Left kidney (tissue), 2 donors: ENCODE results near the gene FOS. TPM values are rescaled to one million over a fixed set of nuclear protein-coding genes. Genes with fewer than 3 reads are reported as not detected.

Experiments used
- DNase-seq: peaks from one replicate; pipeline ENCODE4 v3.0.0-alpha.2; 2013
- polyA plus RNA-seq: library from polyadenylated mRNA; unstranded; fragments of 120-200 nt; gene quantifications from one replicate; pipeline ENCODE4 v1.2.1, GENCODE V29; 2013; ENCODE audit not compliant: insufficient read length

Gene FOS
- polyA plus RNA-seq, 1 donor, result 477 TPM

GRCh38 chr14:75311356-75311755, 32.7 kb downstream of the FOS start:
- DNase-seq, result no peak

GRCh38 chr14:75312341-75312740, 33.7 kb downstream of the FOS start:
- no peak for DNase-seq

GRCh38 chr14:75313294-75313693, 34.7 kb downstream of the FOS start:
- DNase-seq, result no peak

GRCh38 chr14:75315144-75315543, 36.5 kb downstream of the FOS start:
- peak; percentile 56 for DNase-seq

GRCh38 chr14:75317148-75317547, 38.5 kb downstream of the FOS start:
- no peak for DNase-seq

GRCh38 chr14:75318353-75318752, 39.7 kb downstream of the FOS start:
- no peak for DNase-seq

GRCh38 chr14:75319021-75319420, 40.4 kb downstream of the FOS start:
- DNase-seq, result no peak

GRCh38 chr14:75320196-75320595, 41.6 kb downstream of the FOS start:
- DNase-seq, result no peak

GRCh38 chr14:75322746-75323145, 44.1 kb downstream of the FOS start:
- no peak for DNase-seq

- no peak for DNase-seq
Measured at GRCh38 chr14:75323571-75323970, 44.9 kb downstream of the FOS start.

- no peak for DNase-seq
Measured at GRCh38 chr14:75328558-75329155, 50.0 kb downstream of the FOS start.

- no peak for DNase-seq
Measured at GRCh38 chr14:75329369-75329768, 50.7 kb downstream of the FOS start.

GRCh38 chr14:75331471-75331870, 52.8 kb downstream of the FOS start:
- DNase-seq, result no peak

Other genes starting within 250 kb of the FOS start
- 46.7 TPM for gene MLH3, start 227.4 kb upstream of the FOS start, polyA plus RNA-seq
- 58.5 TPM for gene ACYP1, start 214.8 kb upstream of the FOS start, polyA plus RNA-seq
- gene ZC2HC1C, start 209.2 kb upstream of the FOS start, polyA plus RNA-seq, result 7.8 TPM
- 154 TPM for gene NEK9, start 151.8 kb upstream of the FOS start, polyA plus RNA-seq
- gene TMED10, start 102.2 kb upstream of the FOS start, polyA plus RNA-seq, result 271 TPM
- gene JDP2, start 149.2 kb downstream of the FOS start, polyA plus RNA-seq, result 17.0 TPM
- gene BATF, start 243.6 kb downstream of the FOS start, polyA plus RNA-seq, result not detected